Testis (tissue), 2 donors: Measurements from ENCODE around the gene ADSL.

Source experiments
- CTCF ChIP-seq, 3 experiments: fragments of 450-650 bp in 2 of 3; fragments of 200-600 bp in 1 of 3; sonication (generic) in 1 of 3; IDR thresholded peaks; one replicate each; pipeline ENCODE4 v1.5.1; 2016 to 2019; ENCODE audit warnings: antibody characterized with exemption in 3 of 3, mild to moderate bottlenecking in 2 of 3, moderate library complexity in 1 of 3
- POLR2A ChIP-seq: fragments of 450-650 bp; IDR thresholded peaks from one replicate; pipeline ENCODE4 v1.6.1; 2017; ENCODE audit warnings: antibody characterized with exemption, mild to moderate bottlenecking, moderate library complexity

GRCh38 chr22:40426594-40427333 is 80.5 kb downstream of the ADSL start:
- TF ChIP-seq CTCF (IDR thresholded peaks at IDR 0.05) = no peak
- TF ChIP-seq POLR2A = no peak
